DMS 273 treated with DMSO at 0.1 percent for 48 hours (cell line): ENCODE measurements around the gene PARP9.
"Not testable (repeated sequence)": the region's sequence is repeated elsewhere in the genome, so short reads cannot be mapped to it uniquely, and the experiment has no call there.

Experiments used
- DNase-seq: peaks from one replicate; lab custom pipeline; 2025; lab: John Stamatoyannopoulos, UW

PARP9 gene

DNA sequence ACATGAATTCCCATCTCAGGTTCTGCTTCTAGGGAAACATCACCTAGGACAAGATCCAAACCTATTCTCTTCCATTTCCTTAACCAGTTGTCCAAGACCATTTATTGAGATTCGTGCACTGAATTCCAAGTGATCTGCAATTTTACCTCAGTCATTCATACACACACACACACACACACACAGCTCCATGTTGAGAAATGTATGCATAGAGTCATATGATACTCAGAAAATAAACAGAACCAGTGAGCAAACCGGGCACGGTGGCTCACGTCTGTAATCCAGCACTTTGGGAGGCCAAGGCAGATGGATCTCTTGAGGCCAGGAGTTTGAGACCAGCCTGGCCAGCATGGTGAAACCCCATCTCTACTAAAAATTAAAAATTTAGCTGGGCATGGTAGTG, 43.2 kb downstream of the PARP9 start:
- DNase-seq: no peak

DNA sequence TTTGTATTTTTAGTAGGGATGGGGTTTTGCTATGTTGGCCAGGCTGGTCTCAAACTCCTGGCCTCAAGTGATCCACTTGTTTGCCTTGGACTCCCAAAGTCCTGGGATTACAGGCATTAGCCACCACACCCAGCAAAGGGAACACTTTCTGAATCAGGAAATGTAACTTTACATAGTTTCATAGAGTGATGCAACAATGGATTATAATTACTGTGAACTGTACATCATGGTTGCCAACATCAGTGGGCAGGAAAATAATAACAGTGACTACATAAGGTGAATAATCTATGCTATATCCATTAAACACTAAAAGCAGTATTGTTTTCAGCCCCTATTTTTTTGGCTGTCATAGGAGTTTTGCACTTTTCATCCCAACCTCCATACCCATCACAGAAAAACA, 44.4 kb downstream of the PARP9 start:
- no peak for DNase-seq

DNA sequence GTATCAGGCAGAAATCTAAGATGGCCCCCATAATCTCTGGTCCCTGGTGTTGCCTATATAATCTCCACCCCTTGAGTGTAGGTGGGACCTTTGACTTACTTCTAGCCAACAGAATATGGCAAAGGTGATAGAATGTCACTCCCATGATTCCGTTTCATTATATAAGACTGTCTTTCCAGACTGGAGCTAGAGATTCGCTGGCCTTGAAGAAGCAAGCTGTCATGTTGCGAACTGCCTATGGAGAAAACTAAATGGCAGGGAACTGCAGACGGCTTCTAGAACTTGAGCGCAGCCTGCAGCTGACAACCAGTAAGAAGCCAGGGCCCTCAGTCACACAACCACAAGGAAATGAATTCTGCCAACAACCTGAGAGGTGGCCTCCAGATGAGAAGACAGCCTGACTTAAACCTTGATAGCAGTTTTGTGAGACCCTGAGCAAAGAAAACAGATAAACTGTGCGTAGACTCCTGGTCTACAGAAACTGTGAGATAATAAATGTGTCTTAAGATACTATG, 47.2 kb downstream of the PARP9 start:
- no peak for DNase-seq

DNA sequence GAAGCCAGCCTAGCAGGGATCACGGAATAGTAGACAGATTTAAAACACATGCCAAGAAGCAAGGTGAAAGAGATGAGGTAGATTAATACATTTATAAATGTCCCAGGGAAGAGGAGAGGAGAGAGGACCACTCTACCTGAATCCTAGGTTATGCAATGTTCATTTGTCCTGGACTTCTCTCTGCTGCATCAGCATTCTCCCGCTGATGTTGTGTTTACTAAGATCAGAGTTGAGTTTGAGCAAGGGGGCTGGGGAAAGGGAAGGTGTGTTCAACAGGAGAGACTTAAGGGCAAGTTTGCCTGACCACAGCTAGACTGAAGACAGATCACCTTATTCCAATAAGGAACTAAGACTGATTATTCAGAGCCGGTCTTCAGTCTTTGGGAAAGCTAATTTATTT, 48.2 kb downstream of the PARP9 start:
- DNase-seq: no peak

DNA sequence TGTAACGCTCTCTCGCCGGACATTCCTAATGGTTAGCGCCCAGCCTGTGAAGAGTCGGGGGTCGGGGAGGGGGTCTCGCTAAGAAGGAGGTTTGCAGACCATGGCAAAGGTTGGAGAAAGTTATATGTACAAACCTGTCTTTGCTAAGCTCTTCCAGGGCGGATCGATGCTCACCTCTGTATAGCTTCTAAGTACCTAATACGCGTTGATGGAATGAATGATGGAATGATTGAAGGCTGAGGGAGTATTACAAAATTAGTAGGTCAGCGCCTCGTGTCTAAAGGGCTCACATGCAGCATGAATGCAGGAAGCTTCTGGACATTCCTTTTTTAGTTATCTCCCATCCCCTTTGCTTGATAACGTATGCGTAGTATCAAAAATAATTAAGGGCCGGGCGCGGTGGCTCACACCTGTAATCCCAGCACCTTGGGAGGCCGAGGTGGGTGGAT, 49.1 kb downstream of the PARP9 start:
- no peak for DNase-seq

DNA sequence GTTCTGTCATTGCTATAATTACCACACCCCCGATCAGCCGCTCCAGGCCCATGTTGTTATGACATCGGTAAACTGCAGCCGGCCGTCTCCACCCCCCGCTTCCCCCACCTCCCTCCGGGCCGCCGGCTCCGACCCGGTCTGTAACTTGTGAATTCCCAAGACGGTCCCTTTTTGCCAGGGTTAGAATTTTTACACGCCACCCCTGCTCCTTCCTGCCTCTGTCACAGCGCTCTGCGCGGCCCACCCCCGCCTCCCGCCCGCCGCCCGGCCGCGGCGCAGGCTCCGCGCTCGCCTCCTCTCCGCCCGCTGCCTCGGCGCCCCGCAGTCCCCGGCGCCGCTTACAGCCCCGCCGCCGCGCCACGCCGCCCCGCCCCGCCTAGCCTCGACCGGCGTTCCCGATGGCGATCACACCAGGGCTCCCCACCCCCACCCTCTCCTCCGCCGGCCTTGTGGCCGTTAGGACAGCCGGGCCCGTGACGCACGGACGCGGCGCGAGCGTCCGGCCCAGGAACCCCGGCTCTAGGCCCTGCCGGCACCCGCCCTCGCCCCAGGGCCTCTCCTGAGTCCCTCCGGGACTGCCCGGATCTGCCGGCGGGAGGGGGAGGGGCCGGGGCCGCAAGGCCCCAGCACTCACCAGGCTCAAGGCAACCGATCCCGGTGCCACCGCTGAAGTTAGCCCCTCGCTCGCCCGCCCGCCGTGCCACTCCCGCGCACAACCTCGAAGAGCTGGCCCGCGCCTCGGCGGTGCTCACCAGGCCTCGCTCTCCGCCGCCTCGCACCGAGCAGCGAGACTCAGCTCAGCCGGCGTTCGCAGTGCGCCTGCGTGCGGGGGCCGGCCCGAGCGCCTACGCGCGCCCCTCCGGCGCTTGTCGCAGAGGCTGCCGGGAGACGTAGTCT, 49.7 kb downstream of the PARP9 start, which contains the start of gene KPNA1:
Gene KPNA1 (minus strand): TSS at position 817 of the 897 bp plus-strand sequence. CDS start 18,374 bp downstream, outside the sequence.
- DNase-seq: peak; percentile 63

DNA sequence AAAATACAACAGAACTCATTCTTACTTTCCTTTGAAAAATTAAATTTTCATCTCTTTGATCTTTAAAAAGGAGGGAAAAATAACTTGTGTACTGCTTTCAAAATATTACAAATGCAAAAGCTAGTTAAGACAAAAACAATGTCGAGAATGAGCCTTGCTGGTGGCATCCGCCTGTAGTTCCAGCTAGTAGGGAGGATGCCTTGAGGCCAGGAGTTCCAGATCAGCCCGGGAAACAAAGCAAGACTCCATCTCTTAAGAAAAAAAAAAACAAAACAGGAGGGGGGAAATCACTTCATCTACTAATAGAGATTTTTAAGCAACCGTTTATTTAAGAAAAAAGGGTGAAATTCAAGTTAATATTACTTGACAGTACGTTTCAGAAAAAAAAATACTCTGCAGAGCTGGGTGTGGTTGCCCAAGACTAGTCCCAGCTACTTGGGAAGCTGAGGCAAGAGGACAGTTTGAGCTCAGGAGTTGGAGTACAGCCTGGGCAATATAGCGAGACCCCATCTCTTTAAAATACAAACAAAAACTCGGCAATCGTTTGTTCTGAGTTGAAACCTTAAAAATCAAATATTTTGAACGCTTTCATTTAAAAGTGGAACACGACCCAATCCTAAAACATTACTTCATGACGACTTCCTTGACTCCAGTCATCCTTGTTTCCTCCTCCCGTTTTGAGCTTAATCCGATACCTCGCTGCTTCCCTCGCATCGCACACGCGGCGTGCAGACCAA, 50.5 kb downstream of the PARP9 start:
- no peak for DNase-seq

DNA sequence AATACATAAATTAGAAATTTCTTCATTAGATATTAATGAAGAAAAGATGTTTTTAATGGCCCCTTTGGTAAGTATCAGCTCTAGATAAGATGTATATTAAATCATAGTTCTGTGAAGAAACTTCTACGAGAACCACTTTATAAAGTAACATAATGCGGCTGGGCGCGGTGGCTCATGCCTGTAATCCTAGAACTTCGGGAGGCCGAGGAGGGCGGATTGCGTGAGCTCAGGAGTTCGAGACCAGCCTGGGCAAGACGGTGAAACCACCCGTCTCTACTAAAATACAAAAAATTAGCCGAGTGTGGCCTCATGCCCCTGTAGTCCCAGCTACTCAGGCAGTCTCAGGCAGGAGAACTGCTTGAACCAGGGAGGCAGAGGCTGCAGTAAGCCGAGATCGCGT, 51.8 kb downstream of the PARP9 start:
- DNase-seq: no peak

DNA sequence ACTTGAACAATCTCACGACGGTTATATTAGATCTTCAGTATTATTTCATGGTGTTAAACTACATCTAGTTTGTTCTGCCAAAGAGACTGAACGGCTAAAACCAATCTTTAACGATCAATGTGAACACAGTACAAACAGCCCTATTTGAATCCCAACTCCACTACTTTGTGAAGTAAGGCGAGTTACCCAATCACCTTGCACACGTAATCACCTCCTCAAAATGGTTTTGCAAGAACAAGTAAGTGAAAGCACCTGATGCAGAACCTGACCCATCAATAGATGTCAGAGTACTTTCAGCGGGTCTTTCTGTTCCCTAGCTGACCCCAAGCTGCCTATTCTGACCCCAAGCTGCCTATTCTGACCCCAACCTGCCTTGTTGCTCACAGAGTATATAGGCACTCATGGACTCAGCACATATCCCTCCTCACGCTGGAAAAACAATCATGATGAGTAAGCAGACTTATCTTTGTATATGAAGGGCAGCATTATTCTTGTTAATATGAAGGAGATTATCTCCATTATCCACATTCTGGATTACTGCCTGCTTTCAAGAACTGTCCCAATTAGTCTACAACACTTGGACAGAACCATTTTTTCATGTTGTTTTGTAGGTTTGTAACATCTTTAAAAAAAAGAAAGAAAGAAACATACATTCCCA, 53.1 kb downstream of the PARP9 start:
- no peak for DNase-seq

DNA sequence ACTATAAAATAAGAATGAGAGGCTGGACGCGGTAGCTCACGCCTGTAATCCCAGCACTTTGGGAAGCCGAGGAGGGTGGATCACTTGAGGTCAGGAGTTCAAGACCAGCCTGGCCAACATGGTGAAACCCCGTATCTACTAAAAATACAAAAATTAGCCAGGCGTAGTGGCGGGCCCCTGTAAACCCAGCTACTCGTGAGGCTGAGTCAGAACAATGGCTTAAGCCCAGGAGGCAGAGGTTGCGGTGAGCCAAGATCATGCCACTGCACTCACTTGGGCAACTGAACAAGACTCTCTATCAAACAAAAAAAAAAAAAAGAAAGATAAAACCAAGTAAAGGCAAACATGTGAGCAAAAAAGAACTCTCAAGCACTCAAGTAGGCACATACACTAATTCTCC, 55.2 kb downstream of the PARP9 start:
- DNase-seq: not testable (repeated sequence)

DNA sequence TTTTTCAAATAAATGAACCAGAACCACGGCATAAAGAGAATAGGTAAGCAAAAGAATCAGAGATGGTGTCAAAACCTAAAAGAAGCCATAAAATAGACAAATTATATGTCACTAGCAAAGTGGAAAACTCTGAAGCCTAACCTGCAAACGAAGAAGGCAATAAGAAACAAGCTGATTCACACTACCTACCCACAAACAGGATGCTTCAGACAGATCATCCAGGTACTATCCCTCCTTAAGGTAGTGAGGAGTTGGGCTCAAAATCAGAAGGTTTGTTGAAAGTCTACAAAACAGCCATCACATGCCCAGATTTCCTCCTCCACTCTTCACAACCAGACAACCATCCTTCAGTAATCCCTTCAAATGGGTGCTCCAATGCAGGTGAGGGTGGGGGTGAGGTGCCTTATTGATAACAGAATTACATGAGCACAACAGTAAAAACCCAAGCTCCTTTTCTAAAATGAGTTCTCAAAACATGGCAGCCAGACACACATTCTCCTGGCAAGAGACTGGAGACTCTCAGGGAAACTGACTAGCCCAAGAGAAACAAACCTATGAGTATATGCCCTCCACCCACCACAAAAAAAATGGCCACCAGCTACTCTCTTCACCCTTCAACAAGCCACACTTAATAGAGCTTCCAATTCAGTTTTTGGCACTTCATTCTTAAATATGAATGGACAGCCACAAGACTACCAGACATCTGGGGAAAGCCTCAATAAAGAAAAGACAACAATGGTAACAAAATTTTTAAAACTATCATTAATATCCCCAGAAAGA, 55.8 kb downstream of the PARP9 start:
- no peak for DNase-seq

DNA sequence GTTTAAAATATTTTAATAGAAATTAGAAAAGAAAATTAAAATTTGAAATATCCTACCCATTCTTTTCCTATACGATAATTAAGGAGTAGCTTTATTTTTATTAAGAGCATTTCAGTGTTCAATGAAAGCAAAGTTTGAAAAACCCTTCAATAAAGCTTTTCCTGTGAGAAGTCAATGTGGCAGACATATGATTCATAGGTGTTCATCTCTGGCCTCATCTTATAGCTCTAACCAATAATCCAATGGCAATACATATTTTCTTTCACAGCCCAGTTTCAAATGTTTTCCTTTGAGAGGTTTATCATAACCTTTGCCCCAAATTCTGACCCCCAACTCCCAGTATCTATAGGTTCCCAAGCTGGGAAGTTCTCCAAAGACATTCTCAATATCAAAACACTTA, 57.6 kb downstream of the PARP9 start:
- DNase-seq: no peak

DNA sequence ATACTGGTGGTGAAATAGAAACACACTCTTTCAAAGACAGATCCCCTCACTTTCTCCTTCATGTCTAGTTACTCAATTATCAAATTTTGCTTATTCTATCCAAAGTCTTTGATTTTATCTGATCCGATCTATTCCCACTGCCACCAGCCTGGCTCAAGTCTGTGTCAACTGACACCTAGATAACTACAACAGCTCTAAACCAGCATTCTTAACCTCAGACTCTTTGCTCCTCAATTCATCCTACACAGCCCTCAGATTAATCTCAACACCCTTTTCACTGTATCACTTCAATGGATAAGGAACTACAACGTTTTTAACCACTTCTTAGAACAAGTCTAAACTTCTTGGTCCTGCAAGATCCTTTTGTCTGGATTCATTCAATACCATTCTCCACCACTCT, 58.4 kb downstream of the PARP9 start:
- no peak for DNase-seq

DNA sequence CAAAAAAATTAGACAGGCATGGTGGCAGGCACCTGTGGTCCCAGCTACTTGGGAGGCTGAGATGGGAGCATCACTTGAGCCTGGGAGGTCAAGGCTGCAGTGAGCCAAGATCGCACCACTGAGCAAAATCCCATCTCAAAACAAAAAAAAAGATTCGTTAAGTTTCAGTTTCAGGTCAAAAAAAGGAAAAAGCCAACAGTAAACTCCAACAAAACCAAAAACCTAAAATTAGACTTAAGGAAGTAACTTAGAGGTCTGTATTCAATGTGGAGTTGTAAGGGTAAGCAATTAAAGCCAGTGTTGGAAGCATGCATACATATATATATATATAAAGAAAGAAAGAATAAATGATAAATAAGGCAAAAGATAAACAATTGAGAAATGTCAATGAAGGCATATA, 61.2 kb downstream of the PARP9 start:
- no peak for DNase-seq

DNA sequence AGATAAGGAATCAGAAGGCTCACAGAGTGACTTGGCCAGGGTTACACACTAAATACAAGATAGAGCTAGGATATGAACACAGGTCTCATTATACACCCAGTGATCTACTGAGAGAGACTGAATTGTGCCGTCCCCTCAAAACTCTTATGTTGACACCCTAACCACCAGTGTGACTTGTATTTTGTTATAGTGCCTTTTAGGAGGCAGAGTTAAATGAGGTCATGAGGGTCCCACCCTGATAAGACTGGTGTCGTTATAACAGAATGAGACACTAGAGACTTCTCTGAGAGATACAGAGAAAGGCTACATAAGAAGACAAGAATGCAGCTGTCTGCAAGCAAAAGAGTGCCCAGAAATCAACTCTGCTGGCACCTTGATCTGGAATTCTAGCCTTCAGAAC, 62.0 kb downstream of the PARP9 start:
- DNase-seq: no peak

DNA sequence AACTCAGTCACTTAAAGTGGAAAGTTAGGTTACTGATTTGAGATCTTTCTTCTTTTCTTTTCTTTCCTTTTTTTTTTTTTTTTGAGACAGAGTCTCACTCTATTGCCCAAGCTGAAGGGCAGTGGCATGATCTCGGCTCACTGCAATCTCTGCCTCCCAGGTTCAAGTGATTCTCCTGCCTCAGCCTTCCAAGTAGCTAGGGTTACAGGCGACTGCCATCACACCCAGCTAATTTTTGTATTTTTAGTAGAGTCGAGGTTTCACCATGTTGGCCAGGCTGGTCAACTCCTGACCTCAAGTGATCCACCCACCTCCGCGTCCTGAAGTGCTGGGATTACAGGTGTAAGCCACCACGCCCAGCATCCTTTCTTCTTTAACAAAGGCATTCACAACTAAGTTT, 63.1 kb downstream of the PARP9 start:
- DNase-seq: not testable (repeated sequence)

DNA sequence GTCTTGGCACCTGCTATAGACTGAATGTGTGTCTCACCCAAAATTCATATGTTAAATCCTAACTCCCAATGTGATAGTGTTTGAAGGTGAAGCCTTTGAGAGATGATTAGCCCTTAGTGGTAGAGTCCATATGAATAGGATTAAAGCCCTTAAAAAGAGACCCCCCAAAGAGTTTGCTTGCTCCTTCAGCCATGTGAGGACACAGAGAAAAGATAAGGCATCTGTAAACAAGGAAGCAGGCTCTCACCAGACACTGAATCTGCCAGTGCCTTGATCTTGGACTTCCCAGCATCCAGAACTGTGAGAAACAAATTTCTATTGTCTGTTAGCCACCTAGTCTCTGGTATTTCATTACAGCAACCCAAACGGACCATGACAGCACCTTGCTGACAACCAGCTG, 65.9 kb downstream of the PARP9 start:
- no peak for DNase-seq

DNA sequence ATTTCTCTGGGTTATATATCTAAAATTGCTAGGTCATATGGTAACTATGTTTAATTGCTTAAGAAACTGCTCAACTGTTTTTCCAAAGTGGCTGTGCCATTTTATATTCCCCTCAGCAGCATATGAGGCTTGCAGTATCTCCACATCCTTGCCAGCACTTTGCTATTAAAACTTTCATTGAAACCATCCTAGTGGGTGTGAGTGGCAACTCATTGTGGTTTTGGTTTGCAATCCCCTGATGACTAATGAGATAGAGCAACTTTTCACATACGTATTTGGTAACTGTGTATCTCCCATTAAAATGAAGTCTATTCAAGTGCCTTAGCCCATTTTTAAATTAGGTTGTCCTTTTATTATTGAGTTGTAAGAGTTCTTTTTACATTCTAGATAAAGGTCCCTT, 66.7 kb downstream of the PARP9 start:
- DNase-seq: no peak

DNA sequence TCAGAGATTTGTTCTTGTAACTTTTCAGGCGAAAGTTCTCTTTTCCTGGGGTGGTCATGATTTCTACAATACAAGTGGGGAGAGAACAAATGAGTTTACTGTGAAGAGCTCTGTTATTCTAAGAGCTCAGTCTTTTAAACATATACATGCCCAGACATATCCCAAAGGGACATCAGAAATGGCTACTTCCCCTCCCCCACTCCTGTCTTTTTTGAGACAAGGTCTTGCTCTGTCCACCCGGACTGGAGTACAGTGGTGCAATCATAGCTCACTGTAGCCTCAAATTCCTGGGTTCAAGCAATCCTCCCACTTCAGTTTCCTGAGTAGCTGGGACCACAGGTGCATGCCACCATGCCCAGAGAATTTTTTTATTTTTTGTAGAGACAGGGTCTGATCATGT, 67.6 kb downstream of the PARP9 start:
- no peak for DNase-seq

DNA sequence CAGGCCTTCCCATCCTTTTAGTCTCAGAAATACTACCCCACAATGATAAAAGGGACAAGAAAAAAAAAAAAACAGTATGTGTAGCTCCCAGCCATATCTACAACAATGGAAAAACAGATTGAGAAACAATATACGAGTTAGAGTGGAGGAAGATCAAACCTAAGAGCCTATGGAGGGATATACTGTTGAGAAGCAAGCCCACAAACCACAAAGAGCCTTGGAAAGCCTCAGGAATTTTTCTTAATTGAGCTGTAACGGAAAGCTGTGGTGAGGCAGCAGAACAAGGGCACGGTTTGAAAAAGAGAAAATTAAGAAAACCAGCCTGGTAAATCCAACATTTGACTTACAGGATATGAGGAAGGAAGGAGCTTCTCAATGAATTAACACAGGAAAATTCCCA, 70.8 kb downstream of the PARP9 start:
- no peak for DNase-seq

DNA sequence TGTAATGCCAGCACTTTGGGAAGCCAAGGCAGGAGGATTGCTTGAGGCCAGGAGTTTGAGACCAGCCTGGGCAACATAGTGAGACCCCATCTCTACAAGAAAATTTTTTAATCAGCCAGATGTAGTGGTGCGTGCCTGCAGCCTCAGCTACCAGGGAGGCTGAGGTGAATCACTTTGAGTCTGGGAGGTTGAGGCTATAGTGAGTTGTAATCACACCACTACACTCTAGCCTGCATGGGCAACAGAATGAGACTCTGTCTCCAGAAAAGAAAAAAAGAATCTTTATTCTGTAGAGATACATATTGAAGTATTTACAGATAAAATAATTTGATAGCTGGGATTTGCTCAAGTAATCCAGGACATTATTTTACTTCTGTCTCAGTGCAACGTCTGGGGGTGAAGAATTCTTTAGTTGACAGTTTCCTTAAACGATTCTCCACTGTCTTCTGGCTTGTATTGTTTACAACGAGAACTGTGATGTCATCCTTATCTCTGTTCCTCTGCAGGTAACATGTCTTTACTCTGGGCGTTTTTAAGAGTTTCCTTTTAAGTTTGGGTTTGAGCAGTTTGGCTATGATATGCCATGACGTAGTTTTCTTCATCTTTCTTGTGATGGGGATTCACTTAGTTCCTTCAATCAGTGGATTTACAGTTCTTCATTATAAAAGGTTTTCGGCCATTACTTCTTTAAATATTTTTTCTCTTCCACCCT, 75.7 kb downstream of the PARP9 start:
- no peak for DNase-seq
